ENCODE data around the gene KL. TPM values are rescaled to one million over a fixed set of nuclear protein-coding genes. Genes with fewer than 3 reads are reported as not detected.

KL gene
- total RNA-seq, 1 donor from 2014 or later, result 0.12 TPM

GRCh38 chr13:32984857-32985626, 31.2 kb upstream of the KL start:
- Mint-ChIP-seq H3K27me3 (ENCODE audit: low read depth) (no peaks in the 10 kb centered on the region), H3K27ac (ENCODE audit: unreplicated experiment) (no peak overlapping the region), H3K4me1 (no peaks in the 10 kb centered on the region), H3K9me3 (peaks cover 4% of the 10 kb centered on the region), H3K4me3 (no peak overlapping the region), H3K36me3 (ENCODE audit: low read depth) (no peaks in the 10 kb centered on the region)
- no peak for DNase-seq (ENCODE audit: low read depth, low spot score)
- no peak for TF ChIP-seq CTCF (conservative IDR thresholded peaks at IDR 0.05)

GRCh38 chr13:32986552-32986951, 29.7 kb upstream of the KL start:
- Mint-ChIP-seq H3K9me3 (peaks cover 4% of the 10 kb centered on the region), H3K27ac (ENCODE audit: unreplicated experiment) (no peak overlapping the region), H3K27me3 (ENCODE audit: low read depth) (no peaks in the 10 kb centered on the region), H3K4me3 (no peak overlapping the region), H3K4me1 (no peaks in the 10 kb centered on the region), H3K36me3 (ENCODE audit: low read depth) (no peaks in the 10 kb centered on the region)
- TF ChIP-seq CTCF (conservative IDR thresholded peaks at IDR 0.05), result no peak
- no peak for DNase-seq (ENCODE audit: low read depth, low spot score)

- H3K4me3 Mint-ChIP-seq, result no peak overlapping the region
- TF ChIP-seq CTCF (conservative IDR thresholded peaks at IDR 0.05), result no peak
- DNase-seq (ENCODE audit: low read depth, low spot score), result no peak
- no peaks in the 10 kb centered on the region for H3K36me3 Mint-ChIP-seq (ENCODE audit: low read depth)
- H3K4me1 Mint-ChIP-seq, result no peaks in the 10 kb centered on the region
- H3K9me3 Mint-ChIP-seq, result peaks cover 4% of the 10 kb centered on the region
- no peak overlapping the region for H3K27ac Mint-ChIP-seq (ENCODE audit: unreplicated experiment)
- H3K27me3 Mint-ChIP-seq (ENCODE audit: low read depth), result no peaks in the 10 kb centered on the region
Observed at GRCh38 chr13:32987462-32987861, 28.8 kb upstream of the KL start.

GRCh38 chr13:32988608-32989289, 27.5 kb upstream of the KL start:
- no peaks in the 10 kb centered on the region for H3K4me1 Mint-ChIP-seq
- no peak overlapping the region for H3K27ac Mint-ChIP-seq (ENCODE audit: unreplicated experiment)
- no peak for DNase-seq (ENCODE audit: low read depth, low spot score)
- H3K27me3 Mint-ChIP-seq (ENCODE audit: low read depth), result no peaks in the 10 kb centered on the region
- TF ChIP-seq CTCF (conservative IDR thresholded peaks at IDR 0.05), result no peak
- no peaks in the 10 kb centered on the region for H3K36me3 Mint-ChIP-seq (ENCODE audit: low read depth)
- no peak overlapping the region for H3K4me3 Mint-ChIP-seq
- H3K9me3 Mint-ChIP-seq, result peaks cover 4% of the 10 kb centered on the region

- Mint-ChIP-seq H3K4me1 (no peaks in the 10 kb centered on the region), H3K27ac (ENCODE audit: unreplicated experiment) (no peak overlapping the region), H3K9me3 (peaks cover 4% of the 10 kb centered on the region), H3K4me3 (no peak overlapping the region), H3K27me3 (ENCODE audit: low read depth) (no peaks in the 10 kb centered on the region), H3K36me3 (ENCODE audit: low read depth) (no peaks in the 10 kb centered on the region)
- no peak for TF ChIP-seq CTCF (conservative IDR thresholded peaks at IDR 0.05)
- DNase-seq (ENCODE audit: low read depth, low spot score), result no peak
Observed at GRCh38 chr13:32989290-32989667, 26.9 kb upstream of the KL start.

Measured in neural crest cell (in vitro differentiated cells).